Fibroblast of lung (primary cell): ENCODE results near the gene TFDP2. TPM values are rescaled to one million over a fixed set of nuclear protein-coding genes. Genes with fewer than 3 reads are reported as not detected.

ENCODE experiments used
- DNase-seq, 2 donors: peaks; one replicate each; pipeline versions ENCODE4 v3.0.0 to v3.0.0-alpha.2; 2010; ENCODE audit warnings: low read depth in 2 of 2
- H2AFZ ChIP-seq: 2 replicates; pipeline ENCODE4 v1.5.1; 2012; ENCODE audit warnings: low read length, control low read depth, inconsistent platforms
- H3K27ac ChIP-seq: 2 replicates; pipeline ENCODE4 v1.5.1; 2011; ENCODE audit warnings: low read length, control low read depth; ENCODE audit not compliant: insufficient read depth
- H3K27me3 ChIP-seq: 2 replicates; pipeline ENCODE4 v1.5.1; 2011; ENCODE audit warnings: mild to moderate bottlenecking, low read length; ENCODE audit not compliant: control insufficient read depth, insufficient read depth
- H3K36me3 ChIP-seq: 2 replicates; pipeline ENCODE4 v1.5.1; 2011; ENCODE audit warnings: low read length; ENCODE audit not compliant: control insufficient read depth, insufficient read depth
- H3K4me1 ChIP-seq: 2 replicates; pipeline ENCODE4 v1.5.1; 2011; ENCODE audit warnings: low read length; ENCODE audit not compliant: control insufficient read depth, insufficient read depth; ENCODE audit errors: extremely low read depth
- H3K4me2 ChIP-seq: 2 replicates; pipeline ENCODE4 v1.5.1; 2011; ENCODE audit warnings: low read length, control low read depth; ENCODE audit not compliant: insufficient read depth; ENCODE audit errors: extremely low read depth
- H3K4me3 ChIP-seq, 4 experiments: fragments of 200-600 bp in 1 of 4; sonication (generic) in 1 of 4; replicated peaks in 1 of 4; 2 replicates each; pipeline ENCODE4 v1.5.1; 2011 to 2016; ENCODE audit warnings: low read length in 4 of 4, low read depth in 3 of 4, mild to moderate bottlenecking in 3 of 4, control low read depth in 2 of 4, inconsistent platforms in 1 of 4, mixed read lengths in 1 of 4; ENCODE audit not compliant: insufficient read depth in 1 of 4; ENCODE audit errors: control extremely low read depth in 1 of 4
- H3K79me2 ChIP-seq: 2 replicates; pipeline ENCODE4 v1.5.1; 2012; ENCODE audit warnings: mild to moderate bottlenecking, low read length, inconsistent platforms; ENCODE audit not compliant: control insufficient read depth, insufficient read depth
- H3K9ac ChIP-seq: 2 replicates; pipeline ENCODE4 v1.5.1; 2011; ENCODE audit warnings: mild to moderate bottlenecking, low read length, control low read depth; ENCODE audit not compliant: insufficient read depth
- H3K9me3 ChIP-seq: 2 replicates; pipeline ENCODE4 v1.5.1; 2012; ENCODE audit warnings: low read depth, low read length; ENCODE audit not compliant: control insufficient read depth, insufficient read depth
- H4K20me1 ChIP-seq: 2 replicates; pipeline ENCODE4 v1.5.1; 2011; ENCODE audit warnings: low read length; ENCODE audit not compliant: control insufficient read depth, insufficient read depth; ENCODE audit errors: extremely low read depth
- EZH2 ChIP-seq: IDR thresholded peaks from 2 replicates; pipeline ENCODE4 v1.5.1; 2012; ENCODE audit warnings: low read length, control low read depth, mild to moderate bottlenecking; ENCODE audit errors: missing control alignments
- polyA plus RNA-seq, 2 donors: library from polyadenylated mRNA; depleted of rRNA in 1 of 2; stranded (reverse) in 1 of 2; unstranded in 1 of 2; fragments of >200 nt; gene quantifications; 2 replicates each; pipeline ENCODE4 v1.2.1, GENCODE V29; 2011 to 2012; ENCODE audit warnings: missing spikeins in 1 of 2
- total RNA-seq: library from RNA; depleted of rRNA; stranded (reverse); fragments of >200 nt; gene quantifications from 2 replicates; pipeline ENCODE4 v1.2.1, GENCODE V29; 2014
- TF ChIP-seq, protein P1 (sequence below), 2 donors: IDR thresholded peaks in 1 of 2; conservative IDR thresholded peaks in 1 of 2; 1 replicate in 1 of 2; 2 replicates in 1 of 2; pipeline ENCODE4 v1.5.1; 2011 to 2012; ENCODE audit warnings: low read length in 2 of 2, control low read depth in 1 of 2, inconsistent platforms in 1 of 2, low read depth in 1 of 2, mild to moderate bottlenecking in 1 of 2

The TFDP2 gene
- total and polyA plus RNA-seq, 2 donors (not counting 1 experiment from before 2014, with no cell fraction given): 25.1 to 83.7 TPM

GRCh38 chr3:142104763-142105162 lies 44.6 kb downstream of the TFDP2 start:
- Histone ChIP-seq H3K27me3 (no peaks in the 10 kb centered on the region), H3K4me3 (no peak overlapping the region), H3K4me2 (no peak overlapping the region), H3K27ac (no peak overlapping the region), H3K9ac (no peak overlapping the region), H3K9me3 (no peaks in the 10 kb centered on the region), H3K36me3 (no peaks in the 10 kb centered on the region), H4K20me1 (no peaks in the 10 kb centered on the region), H3K79me2 (no peaks in the 10 kb centered on the region), H2AFZ (no peak overlapping the region), H3K4me1 (no peaks in the 10 kb centered on the region)
- TF ChIP-seq, protein P1, sequence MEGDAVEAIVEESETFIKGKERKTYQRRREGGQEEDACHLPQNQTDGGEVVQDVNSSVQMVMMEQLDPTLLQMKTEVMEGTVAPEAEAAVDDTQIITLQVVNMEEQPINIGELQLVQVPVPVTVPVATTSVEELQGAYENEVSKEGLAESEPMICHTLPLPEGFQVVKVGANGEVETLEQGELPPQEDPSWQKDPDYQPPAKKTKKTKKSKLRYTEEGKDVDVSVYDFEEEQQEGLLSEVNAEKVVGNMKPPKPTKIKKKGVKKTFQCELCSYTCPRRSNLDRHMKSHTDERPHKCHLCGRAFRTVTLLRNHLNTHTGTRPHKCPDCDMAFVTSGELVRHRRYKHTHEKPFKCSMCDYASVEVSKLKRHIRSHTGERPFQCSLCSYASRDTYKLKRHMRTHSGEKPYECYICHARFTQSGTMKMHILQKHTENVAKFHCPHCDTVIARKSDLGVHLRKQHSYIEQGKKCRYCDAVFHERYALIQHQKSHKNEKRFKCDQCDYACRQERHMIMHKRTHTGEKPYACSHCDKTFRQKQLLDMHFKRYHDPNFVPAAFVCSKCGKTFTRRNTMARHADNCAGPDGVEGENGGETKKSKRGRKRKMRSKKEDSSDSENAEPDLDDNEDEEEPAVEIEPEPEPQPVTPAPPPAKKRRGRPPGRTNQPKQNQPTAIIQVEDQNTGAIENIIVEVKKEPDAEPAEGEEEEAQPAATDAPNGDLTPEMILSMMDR (conservative IDR thresholded peaks at IDR 0.05 in 1 of 2, IDR thresholded peaks at IDR 0.05 in 1 of 2; ENCODE audit: low read depth in 1 of 2, low read length in 2 of 2): no peak
- TF ChIP-seq EZH2: no peak
- no peak for DNase-seq

DNA sequence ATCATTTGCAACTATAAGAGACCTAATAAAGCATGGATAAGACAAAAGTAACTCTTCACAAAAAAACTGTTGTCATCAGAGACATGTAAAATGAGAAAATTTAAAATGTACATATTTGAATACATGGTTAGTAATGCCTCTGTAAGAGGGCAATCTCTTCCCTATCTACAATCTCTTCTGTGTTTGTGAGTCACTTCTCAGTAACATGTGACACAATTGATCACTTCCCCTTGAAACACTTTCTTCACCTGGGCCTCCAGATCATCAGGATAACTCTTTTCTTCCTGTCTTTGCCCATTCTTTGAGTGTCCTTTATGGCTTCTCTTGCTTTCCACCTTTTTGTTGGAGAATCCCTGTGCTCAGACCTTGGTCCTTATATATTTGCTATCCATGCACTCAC lies 50.4 kb downstream of the TFDP2 start:
- DNase-seq: no peak
- TF ChIP-seq, protein P1 (conservative IDR thresholded peaks at IDR 0.05 in 1 of 2, IDR thresholded peaks at IDR 0.05 in 1 of 2; ENCODE audit: low read depth in 1 of 2, low read length in 2 of 2): no peak
- TF ChIP-seq EZH2: no peak
- H3K79me2 ChIP-seq: no peaks in the 10 kb centered on the region

DNA sequence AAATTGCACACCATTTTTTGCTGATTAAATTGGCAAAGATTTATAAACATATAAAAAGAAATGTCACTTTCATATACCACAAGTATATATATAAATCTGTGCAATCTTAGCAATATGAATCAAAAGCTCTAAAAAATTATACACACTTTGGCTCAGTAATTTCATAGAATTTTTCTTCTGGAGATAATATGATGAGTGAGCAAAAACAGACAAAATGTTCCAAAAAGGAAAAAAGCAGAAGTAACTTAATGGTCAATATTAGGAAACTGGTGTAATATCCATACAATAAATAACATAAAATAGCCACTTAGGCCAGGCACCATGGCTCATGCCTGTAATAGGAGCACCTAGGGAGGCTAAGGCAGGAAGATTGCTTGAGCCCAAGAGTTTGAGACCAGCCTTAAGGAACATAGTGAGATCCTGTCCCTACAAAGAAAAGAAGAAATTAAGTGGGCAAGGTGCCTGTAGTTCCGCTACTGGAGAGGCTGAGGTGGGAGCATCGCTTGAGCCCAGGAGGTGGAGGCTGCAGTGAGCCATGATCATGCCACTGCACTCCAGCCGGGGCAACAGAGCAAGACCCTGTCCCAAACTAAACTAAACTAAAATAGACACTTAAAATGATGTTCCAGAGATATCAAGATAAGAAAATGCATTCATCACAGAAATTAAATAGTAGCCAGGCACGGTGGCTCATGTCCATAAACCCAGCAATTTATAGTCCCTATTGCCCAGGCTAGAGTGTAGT lies 52.1 kb downstream of the TFDP2 start:
- Histone ChIP-seq H3K4me1 (no peaks in the 10 kb centered on the region), H2AFZ (no peak overlapping the region), H4K20me1 (no peaks in the 10 kb centered on the region), H3K4me3 (no peak overlapping the region), H3K27me3 (no peaks in the 10 kb centered on the region), H3K27ac (no peak overlapping the region), H3K4me2 (no peak overlapping the region), H3K9me3 (no peaks in the 10 kb centered on the region), H3K9ac (no peak overlapping the region), H3K79me2 (no peaks in the 10 kb centered on the region), H3K36me3 (no peaks in the 10 kb centered on the region)
- no peak for DNase-seq
- TF ChIP-seq, protein P1 (conservative IDR thresholded peaks at IDR 0.05 in 1 of 2, IDR thresholded peaks at IDR 0.05 in 1 of 2; ENCODE audit: low read depth in 1 of 2, low read length in 2 of 2): no peak
- TF ChIP-seq EZH2: no peak

More for the DNA sequence above, 50.4 kb downstream of the TFDP2 start:
- Histone ChIP-seq H4K20me1 (no peaks in the 10 kb centered on the region), H3K4me2 (no peak overlapping the region), H3K36me3 (no peaks in the 10 kb centered on the region), H3K9ac (no peak overlapping the region), H3K27ac (no peak overlapping the region), H3K4me1 (no peaks in the 10 kb centered on the region), H3K4me3 (no peak overlapping the region), H3K9me3 (no peaks in the 10 kb centered on the region), H3K27me3 (no peaks in the 10 kb centered on the region), H2AFZ (no peak overlapping the region)
